Measurements from ENCODE around the gene KCNK6.
"Not testable (repeated sequence)": the region's sequence is repeated elsewhere in the genome, so short reads cannot be mapped to it uniquely, and the experiment has no call there.

Gene KCNK6

DNA sequence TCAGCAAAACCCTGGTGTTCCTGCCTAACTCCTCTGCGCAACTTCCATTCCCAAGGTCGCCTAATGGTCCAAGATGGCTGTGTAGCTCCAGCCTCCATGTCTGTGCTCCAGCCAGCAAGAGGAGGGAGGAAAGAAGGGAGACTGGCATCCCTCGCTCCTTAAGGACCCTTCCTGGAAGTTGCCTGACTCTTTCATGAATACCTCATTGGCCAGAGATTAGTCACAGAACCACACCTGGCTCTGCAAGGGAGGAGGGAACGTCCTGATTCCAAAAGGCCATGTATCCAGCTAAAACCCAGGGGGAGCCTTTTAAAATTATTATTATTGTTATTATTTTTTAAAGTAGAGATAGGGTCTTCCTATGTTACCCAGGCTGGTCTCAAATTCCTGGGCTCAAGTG lies 4.8 kb downstream of the KCNK6 start:
- no peak for DNase-seq (ENCODE audit: low read depth)

- no peak for DNase-seq (ENCODE audit: low read depth)
These were observed 6.9 kb downstream of the KCNK6 start for GRCh38 chr19:38326591-38326990.

GRCh38 chr19:38329651-38330050 lies 10.0 kb downstream of the KCNK6 start:
- no peak for DNase-seq (ENCODE audit: low read depth)

GRCh38 chr19:38331728-38332127 lies 12.1 kb downstream of the KCNK6 start:
- DNase-seq (ENCODE audit: low read depth): no peak

- DNase-seq (ENCODE audit: low read depth): no peak
These were observed 13.6 kb downstream of the KCNK6 start for GRCh38 chr19:38333245-38333644.

GRCh38 chr19:38335949-38336637 lies 16.4 kb downstream of the KCNK6 start:
- peak; percentile 91 for DNase-seq (ENCODE audit: low read depth)

DNA sequence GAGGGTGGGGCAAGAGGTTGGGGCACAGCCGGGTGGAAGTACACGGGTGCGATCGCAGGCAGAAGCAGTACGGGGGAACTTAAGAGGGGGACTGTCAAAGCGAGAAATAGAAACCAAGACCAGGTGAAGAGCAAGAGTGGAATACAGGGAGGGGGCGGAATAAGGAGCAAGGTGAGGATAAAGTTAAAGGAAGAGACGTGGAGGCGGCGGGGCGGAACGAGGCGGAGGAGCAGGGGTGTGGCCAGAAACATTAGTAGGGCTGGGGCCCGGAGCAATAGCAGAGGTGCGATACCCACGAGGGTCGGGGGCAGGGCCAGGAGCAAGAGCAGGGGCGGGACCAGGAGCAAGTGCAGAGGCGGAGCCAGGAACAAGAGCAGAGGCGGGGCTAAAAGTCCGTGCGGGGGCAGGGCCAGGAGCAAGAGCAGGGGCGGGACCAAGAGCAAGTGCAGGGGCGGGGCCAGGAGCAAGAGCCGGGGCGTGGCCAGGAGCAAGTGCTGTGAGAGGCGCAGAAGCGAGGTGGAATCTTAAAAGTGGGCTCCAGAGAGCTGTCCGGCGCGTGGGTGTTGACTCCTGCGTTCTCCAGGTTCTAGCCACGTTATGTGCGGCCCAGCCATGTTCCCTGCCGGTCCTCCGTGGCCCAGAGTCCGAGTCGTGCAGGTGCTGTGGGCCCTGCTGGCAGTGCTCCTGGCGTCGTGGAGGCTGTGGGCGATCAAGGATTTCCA lies 17.2 kb downstream of the KCNK6 start:
- DNase-seq (ENCODE audit: low read depth): peak; percentile 76

- DNase-seq (ENCODE audit: low read depth): no peak
These were observed 17.7 kb downstream of the KCNK6 start for GRCh38 chr19:38337360-38337653.

GRCh38 chr19:38339011-38339410 lies 19.4 kb downstream of the KCNK6 start:
- DNase-seq (ENCODE audit: low read depth): not testable (repeated sequence)

GRCh38 chr19:38340927-38341326 lies 21.3 kb downstream of the KCNK6 start:
- DNase-seq (ENCODE audit: low read depth): no peak

GRCh38 chr19:38346837-38347236 lies 27.2 kb downstream of the KCNK6 start:
- DNase-seq (ENCODE audit: low read depth): no peak

DNA sequence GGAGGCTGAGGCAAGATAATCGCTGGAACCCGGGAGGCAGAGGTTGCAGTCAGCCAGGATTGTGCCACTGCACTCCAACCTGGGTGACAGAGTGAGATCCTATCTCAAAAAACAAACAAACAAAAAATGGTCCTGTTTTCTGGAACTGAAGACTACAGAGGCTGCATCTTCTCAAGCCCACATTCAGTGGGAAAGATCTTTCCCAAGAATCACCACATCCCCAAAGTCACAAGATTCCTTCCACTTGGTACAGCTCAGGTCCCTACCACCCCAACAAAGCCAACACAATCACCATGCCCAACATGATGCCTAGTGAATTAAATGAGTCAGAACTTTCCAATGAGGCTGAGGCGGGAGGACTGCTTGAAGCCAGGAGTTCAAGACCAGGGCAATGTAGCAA lies 31.2 kb downstream of the KCNK6 start:
- no peak for DNase-seq (ENCODE audit: low read depth)

- DNase-seq (ENCODE audit: low read depth): no peak
These were observed 32.3 kb downstream of the KCNK6 start for GRCh38 chr19:38351865-38352395.

- DNase-seq (ENCODE audit: low read depth): no peak
These were observed 33.0 kb downstream of the KCNK6 start for GRCh38 chr19:38352611-38353010.

- DNase-seq (ENCODE audit: low read depth): no peak
These were observed 36.4 kb downstream of the KCNK6 start for GRCh38 chr19:38355728-38356725.

DNA sequence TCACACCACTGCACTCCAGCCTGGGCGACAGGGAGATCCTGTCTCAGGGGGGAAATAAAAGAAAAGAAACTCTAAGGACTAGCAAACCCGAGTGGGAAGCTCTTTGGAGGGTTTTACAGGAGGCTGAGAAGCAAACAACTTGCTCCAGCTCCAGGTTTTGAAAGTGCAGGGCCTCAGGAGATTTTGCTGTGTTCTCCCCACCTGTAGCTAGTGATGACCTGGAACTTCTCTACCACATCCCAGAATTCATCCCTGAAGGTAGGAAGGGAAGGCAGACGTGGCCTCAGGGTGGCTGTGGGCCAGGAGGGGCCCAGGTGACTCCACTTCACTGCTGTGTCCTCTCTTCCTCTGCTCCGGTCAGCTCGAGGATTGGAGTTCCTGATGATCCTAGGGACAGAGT lies 38.4 kb downstream of the KCNK6 start:
- DNase-seq (ENCODE audit: low read depth): no peak

GRCh38 chr19:38359242-38360021 lies 39.8 kb downstream of the KCNK6 start:
- DNase-seq (ENCODE audit: low read depth): no peak

- no peak for DNase-seq (ENCODE audit: low read depth)
These were observed 40.7 kb downstream of the KCNK6 start for GRCh38 chr19:38360351-38360750.

- no peak for DNase-seq (ENCODE audit: low read depth)
These were observed 41.4 kb downstream of the KCNK6 start for GRCh38 chr19:38360839-38361631.

DNA sequence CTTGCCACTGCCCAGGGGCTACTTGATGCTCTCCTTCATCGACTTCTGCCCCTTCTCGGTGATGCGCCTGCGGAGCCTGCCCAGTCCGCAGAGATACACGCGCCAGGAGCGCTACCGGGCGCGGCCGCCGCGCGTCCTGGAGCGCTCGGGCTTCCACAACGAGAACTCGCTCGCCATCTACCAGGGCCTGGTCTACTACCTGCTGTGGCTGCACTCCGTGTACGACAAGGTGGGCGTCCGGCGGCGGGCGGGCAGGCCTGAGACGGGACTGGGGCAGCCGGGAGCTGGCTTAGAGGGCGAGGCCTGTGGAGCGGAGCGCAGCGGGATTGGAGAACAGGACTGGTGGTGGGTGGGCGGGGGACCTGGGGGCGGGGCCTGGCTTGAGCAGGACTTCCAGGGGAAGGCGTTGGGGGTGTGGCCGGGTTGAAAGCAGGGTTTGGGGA lies 42.0 kb downstream of the KCNK6 start:
- peak; percentile 42 for DNase-seq (ENCODE audit: low read depth)

Measured in stromal cell of bone marrow (primary cell).